RWPE2 (cell line): ENCODE results near the gene ST14.

Experiments used
- ATAC-seq: fragments of 200-7000 bp; cut with Tn5 transposase; 3 replicates; pipeline ENCODE4 v1.9.1; 2021; ENCODE audit warnings: low read depth
- DNase-seq: peaks from one replicate; pipeline ENCODE4 v3.0.0-alpha.2; 2020; ENCODE audit warnings: low spot score
- H3K27ac ChIP-seq: fragments of 450-650 bp; 2 replicates; pipeline ENCODE4 v1.5.1; 2017; ENCODE audit warnings: mild to moderate bottlenecking; ENCODE audit not compliant: poor library complexity, severe bottlenecking
- H3K27me3 ChIP-seq: fragments of 250-450 bp; sonication (Bioruptor Pico); 2 replicates; pipeline ENCODE4 v1.5.1; 2021; ENCODE audit warnings: mild to moderate bottlenecking, moderate library complexity; ENCODE audit not compliant: insufficient read depth, poor library complexity, severe bottlenecking
- H3K36me3 ChIP-seq: fragments of 250-450 bp; sonication (Bioruptor Pico); 2 replicates; pipeline ENCODE4 v1.5.1; 2020; ENCODE audit warnings: low read depth, mild to moderate bottlenecking, moderate library complexity
- H3K4me1 ChIP-seq: fragments of 250-450 bp; sonication (Bioruptor Pico); 2 replicates; pipeline ENCODE4 v1.5.1; 2021; ENCODE audit warnings: mild to moderate bottlenecking, moderate library complexity; ENCODE audit not compliant: insufficient read depth, poor library complexity, severe bottlenecking
- H3K4me3 ChIP-seq: fragments of 250-450 bp; sonication (Bioruptor Pico); 2 replicates; pipeline ENCODE4 v1.5.1; 2021; ENCODE audit warnings: mild to moderate bottlenecking, moderate library complexity; ENCODE audit not compliant: severe bottlenecking
- H3K9me3 ChIP-seq: fragments of 250-450 bp; sonication (Bioruptor Pico); 2 replicates; pipeline ENCODE4 v1.5.1; 2021; ENCODE audit warnings: mild to moderate bottlenecking, moderate library complexity; ENCODE audit not compliant: severe bottlenecking
- TF ChIP-seq, protein P1 (sequence below): fragments of 450-650 bp; IDR thresholded peaks from one replicate; pipeline ENCODE4 v1.5.1; 2017; ENCODE audit warnings: mild to moderate bottlenecking, moderate library complexity; ENCODE audit not compliant: poor library complexity, severe bottlenecking

ST14 gene

DNA sequence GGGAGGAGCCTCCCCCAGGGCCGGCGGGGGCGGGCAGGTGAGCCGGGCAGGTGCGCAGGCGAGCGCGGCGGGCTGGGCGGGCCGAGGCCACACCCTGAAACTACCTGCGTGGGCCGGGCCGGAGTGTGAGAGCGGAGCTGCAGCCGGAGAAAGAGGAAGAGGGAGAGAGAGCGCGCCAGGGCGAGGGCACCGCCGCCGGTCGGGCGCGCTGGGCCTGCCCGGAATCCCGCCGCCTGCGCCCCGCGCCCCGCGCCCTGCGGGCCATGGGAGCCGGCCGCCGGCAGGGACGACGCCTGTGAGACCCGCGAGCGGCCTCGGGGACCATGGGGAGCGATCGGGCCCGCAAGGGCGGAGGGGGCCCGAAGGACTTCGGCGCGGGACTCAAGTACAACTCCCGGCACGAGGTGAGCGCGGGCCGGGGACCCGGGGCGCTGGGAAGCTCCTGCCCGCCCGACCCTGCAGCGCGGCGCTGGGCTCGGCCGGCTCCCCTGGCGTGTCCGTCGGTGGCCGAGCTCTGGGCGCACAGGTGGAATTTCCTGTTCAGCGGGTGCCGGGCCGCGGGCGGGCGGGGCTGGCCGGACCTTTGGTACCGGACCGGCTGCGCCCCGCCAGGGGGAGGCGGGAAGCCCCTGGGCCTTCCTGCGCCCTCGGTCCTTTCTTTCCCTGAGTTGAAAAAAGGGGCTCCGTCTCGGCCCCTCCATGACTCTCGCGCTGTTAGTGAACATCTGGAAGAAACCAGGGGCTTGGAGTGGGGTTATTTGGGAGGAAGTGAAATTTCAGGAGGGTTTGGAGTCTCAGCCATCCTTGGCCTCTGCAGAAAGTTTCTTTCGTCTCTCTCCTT is at the start of gene ST14:
ST14 (plus strand) TSS at position 126 of the 841 bp plus-strand sequence; CDS start at position 324, 198 bp downstream.
- H3K27ac ChIP-seq: peak within 1 kb of the TSS; percentile 20
- peak within 1 kb of the TSS; percentile 64 for H3K4me3 ChIP-seq
- H3K9me3 ChIP-seq: no peaks in the 10 kb centered on the region
- H3K27me3 ChIP-seq: no peaks in the 10 kb centered on the region
- ATAC-seq: peak; percentile 84
- H3K36me3 ChIP-seq: no peaks in the 10 kb centered on the region
- peaks cover 14% of the 10 kb centered on the region for H3K4me1 ChIP-seq
- TF ChIP-seq, protein P1, sequence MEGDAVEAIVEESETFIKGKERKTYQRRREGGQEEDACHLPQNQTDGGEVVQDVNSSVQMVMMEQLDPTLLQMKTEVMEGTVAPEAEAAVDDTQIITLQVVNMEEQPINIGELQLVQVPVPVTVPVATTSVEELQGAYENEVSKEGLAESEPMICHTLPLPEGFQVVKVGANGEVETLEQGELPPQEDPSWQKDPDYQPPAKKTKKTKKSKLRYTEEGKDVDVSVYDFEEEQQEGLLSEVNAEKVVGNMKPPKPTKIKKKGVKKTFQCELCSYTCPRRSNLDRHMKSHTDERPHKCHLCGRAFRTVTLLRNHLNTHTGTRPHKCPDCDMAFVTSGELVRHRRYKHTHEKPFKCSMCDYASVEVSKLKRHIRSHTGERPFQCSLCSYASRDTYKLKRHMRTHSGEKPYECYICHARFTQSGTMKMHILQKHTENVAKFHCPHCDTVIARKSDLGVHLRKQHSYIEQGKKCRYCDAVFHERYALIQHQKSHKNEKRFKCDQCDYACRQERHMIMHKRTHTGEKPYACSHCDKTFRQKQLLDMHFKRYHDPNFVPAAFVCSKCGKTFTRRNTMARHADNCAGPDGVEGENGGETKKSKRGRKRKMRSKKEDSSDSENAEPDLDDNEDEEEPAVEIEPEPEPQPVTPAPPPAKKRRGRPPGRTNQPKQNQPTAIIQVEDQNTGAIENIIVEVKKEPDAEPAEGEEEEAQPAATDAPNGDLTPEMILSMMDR: no peak
- peak; percentile 79 for DNase-seq

DNA sequence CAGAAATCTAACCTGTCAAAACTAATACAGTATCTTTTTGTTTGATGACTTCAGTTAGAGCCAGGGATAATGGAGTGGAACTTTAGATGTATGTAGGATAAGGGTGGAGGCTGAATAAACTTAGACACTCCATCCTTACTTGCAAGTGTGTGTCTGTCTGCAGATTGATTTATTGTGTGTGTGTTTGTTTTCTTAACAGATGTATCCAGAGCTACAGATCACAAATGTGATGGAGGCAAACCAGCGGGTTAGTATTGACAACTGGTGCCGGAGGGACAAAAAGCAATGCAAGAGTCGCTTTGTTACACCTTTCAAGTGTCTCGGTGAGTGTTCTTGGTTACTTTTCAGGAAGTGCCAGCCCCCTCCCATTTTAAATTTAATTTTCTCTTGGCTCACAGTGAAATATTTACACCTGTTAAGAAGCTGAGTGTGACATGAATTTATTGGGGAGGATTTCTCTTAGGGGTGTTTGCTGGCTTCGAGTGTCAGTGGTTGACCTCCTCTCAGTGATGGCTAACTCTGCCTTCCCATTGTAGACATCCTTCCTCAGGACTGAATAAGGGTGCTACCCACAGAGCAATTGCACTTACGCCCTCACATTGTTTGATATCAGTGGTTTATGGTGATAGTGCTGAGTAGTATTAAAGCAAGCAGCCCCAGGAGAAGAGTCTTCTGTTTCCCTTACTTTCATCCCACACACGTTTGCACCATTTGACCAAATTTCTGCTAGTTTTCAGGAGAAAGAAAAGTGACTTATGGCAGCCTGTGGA is 49.1 kb upstream of the ST14 start:
- H3K4me3 ChIP-seq: no peak overlapping the region
- peaks cover 68% of the 10 kb centered on the region for H3K36me3 ChIP-seq
- no peaks in the 10 kb centered on the region for H3K9me3 ChIP-seq
- H3K27me3 ChIP-seq: no peaks in the 10 kb centered on the region
- TF ChIP-seq, protein P1: no peak
- ATAC-seq: no peak
- no peak for DNase-seq
- H3K27ac ChIP-seq: no peak overlapping the region
- H3K4me1 ChIP-seq: no peaks in the 10 kb centered on the region

- Histone ChIP-seq H3K4me1 (no peaks in the 10 kb centered on the region), H3K27ac (no peak overlapping the region), H3K27me3 (no peaks in the 10 kb centered on the region), H3K36me3 (peaks cover 74% of the 10 kb centered on the region), H3K9me3 (no peaks in the 10 kb centered on the region), H3K4me3 (no peak overlapping the region)
- no peak for DNase-seq
- TF ChIP-seq, protein P1: no peak
- no peak for ATAC-seq
Observed at GRCh38 chr11:130112071-130112830, 47.3 kb upstream of the ST14 start.

DNA sequence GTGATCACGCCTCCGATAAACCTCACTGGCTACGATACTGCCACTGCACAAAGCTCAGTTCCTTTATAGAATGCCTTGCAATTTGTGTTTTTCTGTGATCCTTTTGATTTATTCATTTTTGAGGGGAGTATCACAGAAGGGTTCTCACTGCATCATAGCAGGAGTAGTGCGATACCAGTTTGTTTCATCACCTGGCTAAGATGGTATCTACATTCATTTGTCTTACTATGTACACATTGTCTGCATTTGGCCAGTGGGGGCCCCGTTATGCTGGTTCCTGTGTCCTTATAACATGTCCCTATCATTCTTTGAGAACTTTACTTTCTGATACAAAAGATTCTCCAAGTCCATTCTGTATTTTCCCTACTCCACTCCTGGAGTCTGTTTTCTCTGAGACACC is 45.3 kb upstream of the ST14 start:
- Histone ChIP-seq H3K9me3 (no peaks in the 10 kb centered on the region), H3K27ac (no peak overlapping the region), H3K4me1 (no peaks in the 10 kb centered on the region), H3K36me3 (peaks cover 67% of the 10 kb centered on the region), H3K27me3 (no peaks in the 10 kb centered on the region), H3K4me3 (no peak overlapping the region)
- DNase-seq (no peak), ATAC-seq (no peak)
- TF ChIP-seq, protein P1: no peak
